ENCODE results near the gene CNBD2. TPM values are rescaled to one million over a fixed set of nuclear protein-coding genes. Genes with fewer than 3 reads are reported as not detected.
"Not testable (repeated sequence)": the region's sequence is repeated elsewhere in the genome, so short reads cannot be mapped to it uniquely, and the experiment has no call there.

CNBD2 gene
- polyA plus RNA-seq, 4 donors, result 0.46 to 1.8 (median 0.70) TPM

DNA sequence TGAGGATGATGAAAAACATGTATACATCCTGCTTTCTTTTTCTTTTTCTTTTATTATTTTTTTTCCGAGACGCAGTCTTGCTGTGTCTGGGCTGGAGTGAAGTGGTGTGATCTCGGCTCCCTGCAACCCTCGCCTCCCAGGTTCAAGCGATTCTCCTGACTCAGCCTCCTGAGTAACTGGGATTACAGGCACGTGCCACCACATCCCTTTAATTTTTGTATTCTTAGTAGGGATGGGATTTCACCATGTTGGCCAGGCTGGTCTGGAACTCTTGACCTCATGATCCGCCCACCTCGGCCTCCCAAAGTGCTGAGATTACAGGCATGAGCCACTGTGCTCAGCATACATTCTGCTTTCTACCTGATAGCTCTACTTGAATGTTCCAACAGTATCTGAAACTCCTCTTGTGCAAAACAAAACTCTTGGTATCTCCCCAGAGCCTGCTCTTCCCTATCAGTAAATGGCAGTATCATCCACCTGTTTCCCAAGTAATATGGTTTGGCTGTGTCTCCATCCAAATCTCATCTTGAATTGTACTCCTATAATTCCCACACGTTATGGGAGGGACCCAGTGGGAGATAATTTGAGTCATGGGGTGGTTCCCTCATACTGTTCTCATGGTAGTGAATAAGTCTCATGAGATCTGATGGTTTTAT lies 85.6 kb downstream of the CNBD2 start:
- not testable (repeated sequence) for DNase-seq (ENCODE audit: low read depth in 4 of 4, low spot score in 3 of 4)

DNA sequence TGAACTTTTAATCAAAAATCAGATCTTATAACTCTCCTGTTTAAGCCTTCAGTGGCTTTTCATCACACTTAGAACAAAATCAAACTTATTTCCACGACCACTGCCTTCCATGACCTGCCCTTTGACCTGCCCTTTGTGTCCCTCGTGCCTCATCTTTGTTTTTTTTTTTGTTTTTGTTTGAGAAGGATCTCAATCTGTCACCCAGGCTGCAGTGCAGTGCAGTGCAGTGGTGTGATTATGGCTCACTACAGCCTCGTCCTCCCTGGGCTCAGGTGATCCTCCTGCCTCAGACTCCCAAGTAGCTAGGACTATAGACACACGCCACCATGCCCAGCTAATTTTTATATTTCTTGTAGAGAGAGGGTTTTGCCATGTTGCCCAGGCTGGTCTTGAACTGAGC lies 86.8 kb downstream of the CNBD2 start:
- no peak for DNase-seq (ENCODE audit: low read depth in 4 of 4, low spot score in 3 of 4)

DNA sequence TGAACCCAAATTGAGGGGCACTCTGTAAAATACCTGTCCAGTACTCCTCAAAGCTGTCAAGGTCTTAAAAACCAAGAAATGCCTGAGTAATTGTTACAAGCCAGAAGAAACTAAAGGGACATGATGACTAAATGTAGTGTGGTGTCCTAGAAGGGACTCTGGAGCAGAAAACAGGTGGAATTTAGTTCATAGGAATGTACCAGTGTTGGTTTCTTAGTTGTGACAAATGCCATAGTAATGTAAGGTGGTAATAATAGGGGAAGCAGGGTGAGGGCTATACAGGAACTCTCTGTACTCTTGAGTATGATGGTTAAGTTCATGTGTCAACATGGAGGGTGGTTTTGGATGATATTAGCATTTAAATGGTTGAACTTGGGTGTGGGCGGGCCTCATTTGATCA lies 92.3 kb downstream of the CNBD2 start:
- DNase-seq (ENCODE audit: low read depth in 4 of 4, low spot score in 3 of 4), result no peak

DNA sequence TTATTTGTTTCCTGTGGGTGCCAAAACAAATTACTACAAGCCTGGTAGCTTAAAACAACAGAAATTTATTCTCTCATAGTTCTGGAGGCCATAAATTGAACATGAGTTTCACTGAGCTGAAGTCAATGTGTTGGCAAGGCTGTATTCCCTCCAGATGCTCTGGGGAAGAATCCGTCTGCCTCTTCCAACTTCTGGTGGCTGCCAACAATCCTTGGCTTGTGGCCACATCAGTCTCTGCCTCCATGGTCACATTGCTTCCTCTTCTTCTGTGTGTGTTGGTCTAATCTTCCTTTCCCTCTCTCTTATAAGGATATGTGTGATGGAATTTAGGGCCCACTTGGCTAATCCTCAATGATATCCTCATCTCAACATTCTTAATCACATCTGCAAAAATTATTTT lies 93.4 kb downstream of the CNBD2 start:
- DNase-seq (ENCODE audit: low read depth in 4 of 4, low spot score in 3 of 4), result no peak

DNA sequence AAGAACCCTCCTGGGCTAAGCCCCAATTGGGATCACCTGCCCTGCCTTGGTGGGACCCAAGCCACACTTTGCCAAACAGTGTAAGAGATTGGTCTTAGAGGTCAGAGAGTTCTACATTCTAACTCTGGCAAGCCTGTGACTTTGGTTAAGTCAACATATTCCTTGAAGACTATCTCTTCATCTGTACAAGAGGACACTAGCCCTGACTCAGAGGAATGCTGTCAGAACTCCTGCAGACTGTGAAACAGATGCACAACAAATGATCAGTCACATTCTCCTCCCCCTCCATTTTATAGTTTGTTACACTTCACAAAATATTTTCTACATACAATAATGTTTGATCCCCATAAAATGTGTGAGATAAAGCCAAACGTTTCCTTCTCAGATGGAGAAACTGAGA lies 94.4 kb downstream of the CNBD2 start:
- DNase-seq (ENCODE audit: low read depth in 4 of 4, low spot score in 3 of 4), result no peak

GRCh38 chr20:36063916-36064657 lies 95.7 kb downstream of the CNBD2 start:
- no peak for DNase-seq (ENCODE audit: low read depth in 4 of 4, low spot score in 3 of 4)

DNA sequence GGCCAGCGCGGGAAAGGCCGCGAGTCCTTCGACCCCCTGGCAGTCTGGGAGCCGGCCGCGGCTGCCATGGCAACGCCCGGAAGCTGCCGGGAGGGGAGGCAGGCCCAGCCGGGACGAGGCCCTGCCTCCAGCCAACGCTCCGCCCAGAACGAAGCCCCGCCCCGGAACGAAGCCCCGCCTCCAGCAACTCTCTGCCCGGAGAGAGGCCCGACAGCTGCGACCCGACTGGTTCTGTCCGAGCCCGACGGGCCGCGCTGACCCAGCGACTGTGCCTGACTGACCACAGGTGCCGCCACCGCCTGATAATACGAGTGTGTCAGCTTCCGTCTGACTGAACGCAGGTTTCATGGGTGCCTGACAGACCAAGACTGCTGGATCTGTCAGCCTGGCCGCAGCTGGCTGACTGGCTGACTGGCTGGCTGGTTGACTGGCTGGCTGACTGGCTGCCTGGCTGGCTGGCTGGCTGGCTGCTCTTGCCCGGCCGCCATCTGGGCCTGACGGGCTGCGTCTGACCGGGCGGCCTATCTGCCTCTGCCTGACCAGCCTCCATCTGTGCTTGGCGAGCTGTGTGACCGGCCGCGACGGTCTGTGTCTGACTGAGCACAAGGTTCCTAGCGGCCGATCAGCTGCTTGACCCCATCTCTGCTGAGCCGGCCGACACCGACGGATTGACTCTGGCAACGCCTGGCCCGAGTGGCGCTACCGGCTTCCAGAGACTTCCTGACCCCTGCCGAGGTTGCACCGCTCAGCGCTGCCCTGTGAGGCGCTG lies 96.5 kb downstream of the CNBD2 start:
- DNase-seq (ENCODE audit: low read depth in 4 of 4, low spot score in 3 of 4), result peak; percentile 82 to 88 (median 83)

GRCh38 chr20:36065427-36065998 lies 97.1 kb downstream of the CNBD2 start:
- no peak for DNase-seq (ENCODE audit: low read depth in 4 of 4, low spot score in 3 of 4)

DNA sequence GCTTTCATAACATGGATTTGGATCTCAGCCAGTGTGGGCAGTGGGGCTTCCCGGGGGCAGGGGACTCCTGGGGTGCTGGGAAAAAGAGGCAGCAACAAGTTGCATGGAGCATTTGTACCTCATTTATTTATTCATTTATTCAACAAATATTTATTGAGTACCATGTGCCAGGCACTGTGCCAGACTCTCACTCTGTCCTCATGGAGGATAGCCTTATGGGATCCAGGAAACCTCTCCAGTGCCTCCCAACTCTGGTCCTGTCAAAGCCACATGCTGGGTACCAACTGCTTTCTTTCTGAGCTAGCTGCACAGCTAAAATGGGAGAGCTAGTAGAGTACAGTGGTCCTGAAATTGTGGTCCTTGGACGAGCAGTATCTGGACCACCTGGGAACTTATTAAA lies 98.4 kb downstream of the CNBD2 start:
- no peak for DNase-seq (ENCODE audit: low read depth in 4 of 4, low spot score in 3 of 4)

DNA sequence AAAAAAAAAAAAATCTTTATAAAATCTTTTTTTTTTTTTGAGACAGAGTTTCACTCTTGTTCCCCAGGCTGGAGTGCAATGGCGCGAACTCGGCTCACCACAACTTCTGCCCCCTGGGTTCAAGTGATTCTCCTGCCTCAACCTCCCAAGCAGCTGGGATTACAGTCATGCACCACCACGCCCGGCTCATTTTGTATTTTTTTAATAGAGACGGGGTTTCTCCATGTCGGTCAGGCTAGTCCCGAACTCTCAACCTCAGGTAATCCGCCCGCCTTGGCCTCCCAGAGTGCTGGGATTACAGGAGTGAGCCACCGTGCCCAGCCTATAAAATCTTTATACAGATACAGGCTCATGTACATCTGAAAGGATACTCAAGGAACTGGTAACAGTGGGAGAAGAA lies 100.1 kb downstream of the CNBD2 start:
- not testable (repeated sequence) for DNase-seq (ENCODE audit: low read depth in 4 of 4, low spot score in 3 of 4)

DNA sequence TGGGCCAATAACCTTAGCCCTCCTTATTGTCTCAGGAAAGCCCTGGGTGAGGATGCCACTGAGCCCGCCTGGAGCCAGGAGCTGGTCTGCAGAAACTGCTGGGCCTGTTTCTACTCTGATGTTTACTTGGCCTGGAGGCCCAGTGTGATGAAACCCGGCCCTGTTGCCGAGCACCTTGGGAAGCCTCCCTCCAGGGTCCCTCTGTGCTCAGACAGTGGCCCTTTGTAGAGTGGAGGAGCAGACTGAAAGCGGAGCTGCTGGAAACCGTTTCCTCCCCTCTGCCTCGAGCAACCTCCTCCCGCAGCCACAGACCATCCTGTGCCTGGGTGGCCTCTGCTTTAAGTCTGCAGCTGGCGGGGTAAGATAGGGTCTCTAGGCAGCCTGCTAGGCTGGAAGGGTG lies 102.1 kb downstream of the CNBD2 start:
- no peak for DNase-seq (ENCODE audit: low read depth in 4 of 4, low spot score in 3 of 4)

DNA sequence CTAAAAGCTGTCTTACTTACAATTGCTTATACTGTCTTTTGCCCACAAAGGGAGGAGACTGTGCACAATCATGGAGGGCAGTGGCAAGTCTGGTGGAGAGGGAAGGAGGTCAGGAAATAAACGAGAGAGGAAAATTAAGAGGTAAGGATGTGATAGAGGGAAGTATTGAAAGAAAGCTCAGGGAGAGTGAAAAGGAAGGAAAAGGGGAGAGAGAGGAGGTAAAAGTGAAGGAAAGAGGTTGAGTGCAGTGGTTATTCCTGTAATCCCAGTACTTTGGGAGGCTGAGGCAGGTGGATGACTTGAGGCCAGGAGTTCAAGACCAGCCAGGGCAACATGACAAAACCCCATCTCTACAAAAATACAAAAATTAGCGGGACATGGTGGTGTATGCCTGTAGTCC lies 103.5 kb downstream of the CNBD2 start:
- no peak for DNase-seq (ENCODE audit: low read depth in 4 of 4, low spot score in 3 of 4)

DNA sequence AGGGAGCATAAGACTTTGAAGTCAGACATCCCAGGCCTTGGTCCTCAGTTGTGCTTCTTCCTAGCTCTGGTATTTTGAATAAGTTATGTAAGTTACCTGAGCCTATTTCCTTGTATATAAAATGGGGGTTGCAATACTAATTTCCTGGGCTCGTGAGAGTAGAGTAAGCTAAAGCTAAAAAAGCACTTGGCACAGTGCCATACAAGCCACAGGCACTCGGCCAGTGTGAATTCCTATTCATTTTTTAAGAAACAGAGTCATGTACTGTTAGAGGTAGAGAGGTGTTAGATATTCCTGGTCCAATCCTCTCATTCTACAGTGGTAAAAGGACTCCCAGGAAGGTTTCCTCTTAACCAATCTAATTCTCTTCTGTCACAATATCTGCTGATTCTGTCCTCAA lies 106.6 kb downstream of the CNBD2 start:
- no peak for DNase-seq (ENCODE audit: low read depth in 4 of 4, low spot score in 3 of 4)

GRCh38 chr20:36077762-36078161 lies 109.4 kb downstream of the CNBD2 start:
- not testable (repeated sequence) for DNase-seq (ENCODE audit: low read depth in 4 of 4, low spot score in 3 of 4)

DNA sequence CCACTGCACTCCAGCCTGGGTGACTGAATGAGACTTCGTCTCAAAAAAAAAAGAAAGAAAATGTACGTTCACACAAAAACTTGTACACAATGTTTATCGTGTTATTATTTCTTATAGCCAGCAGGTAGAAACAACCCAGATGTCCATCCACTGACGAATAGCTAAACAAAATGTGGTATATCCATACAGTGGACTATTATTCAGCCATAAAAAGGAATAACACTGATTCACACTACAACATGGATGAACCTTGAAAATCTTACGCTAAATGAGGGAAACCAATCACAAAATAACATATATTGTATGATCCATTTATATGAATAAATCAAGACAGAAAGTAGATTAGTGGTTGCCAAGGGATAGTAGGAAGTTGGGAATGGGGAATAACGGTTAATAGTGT lies 111.1 kb downstream of the CNBD2 start:
- DNase-seq (ENCODE audit: low read depth in 4 of 4, low spot score in 3 of 4), result no peak

DNA sequence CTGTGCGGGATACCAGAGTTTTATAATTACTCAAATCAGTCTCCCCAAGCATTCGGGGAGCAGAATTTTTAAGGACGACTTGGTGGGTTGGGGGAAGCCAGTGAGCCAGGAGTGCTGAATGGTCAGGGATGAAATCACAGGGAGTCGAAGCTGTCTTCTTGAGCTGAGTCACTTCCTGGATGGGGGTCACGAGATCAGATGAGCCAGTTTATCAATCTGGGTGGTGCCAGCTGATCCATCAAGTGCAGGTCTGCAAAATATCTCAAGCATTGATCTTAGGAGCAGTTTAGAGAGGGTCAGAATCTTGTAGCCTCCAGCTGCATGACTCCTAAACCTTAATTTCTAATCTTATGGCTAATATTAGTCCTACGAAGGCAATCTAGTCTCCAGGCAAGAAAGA lies 111.6 kb downstream of the CNBD2 start:
- not testable (repeated sequence) for DNase-seq (ENCODE audit: low read depth in 4 of 4, low spot score in 3 of 4)

Other genes with a start within 250 kb of the CNBD2 start
- 100 to 1,000 TPM; 497 to 603 (median 575) TPM for gene RBM39, start 226.3 kb upstream of the CNBD2 start, polyA plus RNA-seq (ENCODE audit: insufficient read length in 4 of 4)
- gene PHF20, start 196.6 kb upstream of the CNBD2 start, polyA plus RNA-seq (ENCODE audit: insufficient read length in 4 of 4), result 10 to 100 TPM; 37.6 to 42.8 (median 42.0) TPM
- 10 to 100 TPM; 26.2 to 73.7 (median 33.0) TPM for gene SCAND1, start 14.1 kb upstream of the CNBD2 start, polyA plus RNA-seq (ENCODE audit: insufficient read length in 4 of 4)
- 10 to 100 TPM; 69.3 to 82.8 (median 71.8) TPM for gene EPB41L1, start 186.2 kb downstream of the CNBD2 start, polyA plus RNA-seq (ENCODE audit: insufficient read length in 4 of 4)

Data from right renal pelvis (tissue), 4 donors.